Panc1 (cell line): ENCODE data around the gene RAB3IL1. TPM values are rescaled to one million over a fixed set of nuclear protein-coding genes. Genes with fewer than 3 reads are reported as not detected.

Source experiments
- ATAC-seq: fragments of 200-7000 bp; cut with Tn5 transposase; 2 replicates; pipeline ENCODE4 v1.9.1; 2020; ENCODE audit warnings: mild to moderate bottlenecking, moderate library complexity
- BruUV-seq: library from RNA; stranded (reverse); fragments of 400-500 nt; replicated peaks from 2 replicates; lab custom pipeline; 2021; lab: Mats Ljungman, UMichigan
- CTCF ChIA-PET: fragments of 300-600 bp; sonication (Branson Sonifier 250); formaldehyde crosslinking; loops from one replicate; lab custom pipeline; 2022; ENCODE audit warnings: antibody characterized with exemption; lab: Charles Lee
- POLR2A ChIA-PET: fragments of 300-600 bp; sonication (Branson Sonifier 250); formaldehyde crosslinking; loops from one replicate; lab custom pipeline; 2022; ENCODE audit warnings: antibody characterized with exemption; lab: Charles Lee
- DNase-seq: peaks from one replicate; pipeline ENCODE4 v3.0.0-alpha.2; 2010; ENCODE audit warnings: low read depth, low spot score
- H3K27ac ChIP-seq: 2 replicates; pipeline ENCODE4 v1.5.1; 2011; ENCODE audit warnings: mild to moderate bottlenecking, low read length, inconsistent platforms
- H3K27me3 ChIP-seq: fragments of 200-500 bp; sonication (Bioruptor generic); 2 replicates; pipeline ENCODE4 v1.6.0; 2014; ENCODE audit warnings: low read length, inconsistent platforms; ENCODE audit not compliant: control insufficient read depth, insufficient read depth
- H3K36me3 ChIP-seq: fragments of 200-500 bp; sonication (Bioruptor generic); 2 replicates; pipeline ENCODE4 v1.5.1; 2014; ENCODE audit warnings: inconsistent platforms, mild to moderate bottlenecking, low read length, moderate library complexity; ENCODE audit not compliant: control insufficient read depth, insufficient read depth
- H3K4me1 ChIP-seq: 2 replicates; pipeline ENCODE4 v1.5.1; 2011; ENCODE audit warnings: inconsistent platforms, mild to moderate bottlenecking, low read length, moderate library complexity; ENCODE audit not compliant: control insufficient read depth, insufficient read depth
- H3K4me3 ChIP-seq, 2 experiments: 2 replicates each; pipeline ENCODE4 v1.5.1; 2011 to 2012; ENCODE audit warnings: low read depth in 2 of 2, low read length in 2 of 2, mild to moderate bottlenecking in 2 of 2, inconsistent platforms in 1 of 2, moderate library complexity in 1 of 2
- H3K9me3 ChIP-seq: fragments of 200-500 bp; sonication (Bioruptor generic); 2 replicates; pipeline ENCODE4 v1.5.1; 2014; ENCODE audit warnings: low read depth, mild to moderate bottlenecking, inconsistent platforms, low read length, moderate library complexity; ENCODE audit not compliant: control insufficient read depth, insufficient read depth
- POLR2AphosphoS5 ChIP-seq: IDR thresholded peaks from 2 replicates; pipeline ENCODE4 v1.6.1; 2012; ENCODE audit warnings: mild to moderate bottlenecking, low read depth, low read length, moderate library complexity
- SIN3A ChIP-seq: IDR thresholded peaks from 2 replicates; pipeline ENCODE4 v1.6.1; 2012; ENCODE audit warnings: low read depth, mild to moderate bottlenecking, low read length, moderate library complexity, borderline replicate concordance; ENCODE audit not compliant: insufficient read depth
- TCF7L2 ChIP-seq: IDR thresholded peaks from 2 replicates; pipeline ENCODE4 v1.6.1; 2011; ENCODE audit warnings: mild to moderate bottlenecking, low read depth, low read length, inconsistent platforms
- in situ Hi-C: cut with HindIII; loops from 2 replicates; pipeline ENCODE4 v1.10.0; 2016; ENCODE audit warnings: low sequenced_read_pairs, low pct_unique_long_range_greater_than_20kb
- intact Hi-C: fragments of 100-400 bp; cut with micrococcal nuclease; formaldehyde crosslinking; loops from one replicate; pipeline ENCODE4 v1.10.0; 2022; ENCODE audit not compliant: unreplicated experiment
- microRNA-seq: library from miRNA; unstranded; fragments of <30 nt; microRNA quantifications from one replicate; pipeline ENCODE4 v1.1.0, GENCODE V29; 2020; ENCODE audit not compliant: unreplicated experiment
- total RNA-seq: library from RNA; stranded (reverse); gene quantifications from one replicate; pipeline ENCODE4 v1.2.1, GENCODE V29; 2021; ENCODE audit not compliant: unreplicated experiment
- TF ChIP-seq, protein P1 (sequence below), 2 experiments: IDR thresholded peaks; 2 replicates each; pipeline ENCODE4 v1.6.1; 2011 to 2012; ENCODE audit warnings: low read depth in 2 of 2, control low read depth in 1 of 2, low read length in 1 of 2, mild to moderate bottlenecking in 1 of 2, moderate library complexity in 1 of 2; ENCODE audit not compliant: insufficient read depth in 1 of 2
- TF ChIP-seq, protein P2 (sequence below): fragments of 450-650 bp; IDR thresholded peaks from 2 replicates; pipeline ENCODE4 v1.5.1; 2017; ENCODE audit warnings: mild to moderate bottlenecking

Gene RAB3IL1
- total RNA-seq, 1 experiment from 2014 or later: 8.9 TPM

DNA sequence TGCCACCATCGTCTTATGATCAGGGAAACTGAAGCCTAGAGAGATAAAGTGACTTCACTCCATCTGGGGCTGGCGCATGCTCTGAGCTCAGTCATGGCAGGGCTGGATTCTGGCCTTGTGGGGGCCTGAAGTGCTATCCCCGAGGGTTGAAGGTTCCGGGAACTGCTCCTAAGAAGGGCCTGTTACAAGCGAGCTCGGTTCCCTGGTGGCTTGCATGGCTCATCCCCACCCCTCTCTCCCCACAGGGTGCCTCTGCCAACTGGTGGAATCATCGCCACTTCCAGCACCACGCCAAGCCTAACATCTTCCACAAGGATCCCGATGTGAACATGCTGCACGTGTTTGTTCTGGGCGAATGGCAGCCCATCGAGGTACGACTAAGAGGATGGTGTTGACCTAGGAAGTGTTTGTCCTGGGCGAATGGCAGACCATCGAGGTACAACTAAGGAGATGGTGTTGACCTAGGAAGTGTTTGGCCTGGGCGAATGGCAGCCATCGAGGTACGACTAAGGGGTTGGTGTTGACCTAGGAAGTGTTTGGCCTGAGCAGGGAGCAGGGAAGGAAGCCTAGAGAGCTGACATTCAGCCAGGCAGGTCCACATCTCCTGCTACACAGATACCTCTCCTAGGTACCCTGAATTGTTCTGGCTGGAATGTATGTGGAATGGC, 69.3 kb downstream of the RAB3IL1 start:
- no peaks in the 10 kb centered on the region for H3K4me1 ChIP-seq
- ATAC-seq: no peak
- H3K4me3 ChIP-seq: no peak overlapping the region
- TSS peak; percentile 29 for BruUV-seq
- no peaks in the 10 kb centered on the region for H3K9me3 ChIP-seq
- CTCF ChIA-PET: no interaction called here
- TF ChIP-seq POLR2AphosphoS5 (no peak), SIN3A (no peak), TCF7L2 (no peak)
- TF ChIP-seq, protein P1, sequence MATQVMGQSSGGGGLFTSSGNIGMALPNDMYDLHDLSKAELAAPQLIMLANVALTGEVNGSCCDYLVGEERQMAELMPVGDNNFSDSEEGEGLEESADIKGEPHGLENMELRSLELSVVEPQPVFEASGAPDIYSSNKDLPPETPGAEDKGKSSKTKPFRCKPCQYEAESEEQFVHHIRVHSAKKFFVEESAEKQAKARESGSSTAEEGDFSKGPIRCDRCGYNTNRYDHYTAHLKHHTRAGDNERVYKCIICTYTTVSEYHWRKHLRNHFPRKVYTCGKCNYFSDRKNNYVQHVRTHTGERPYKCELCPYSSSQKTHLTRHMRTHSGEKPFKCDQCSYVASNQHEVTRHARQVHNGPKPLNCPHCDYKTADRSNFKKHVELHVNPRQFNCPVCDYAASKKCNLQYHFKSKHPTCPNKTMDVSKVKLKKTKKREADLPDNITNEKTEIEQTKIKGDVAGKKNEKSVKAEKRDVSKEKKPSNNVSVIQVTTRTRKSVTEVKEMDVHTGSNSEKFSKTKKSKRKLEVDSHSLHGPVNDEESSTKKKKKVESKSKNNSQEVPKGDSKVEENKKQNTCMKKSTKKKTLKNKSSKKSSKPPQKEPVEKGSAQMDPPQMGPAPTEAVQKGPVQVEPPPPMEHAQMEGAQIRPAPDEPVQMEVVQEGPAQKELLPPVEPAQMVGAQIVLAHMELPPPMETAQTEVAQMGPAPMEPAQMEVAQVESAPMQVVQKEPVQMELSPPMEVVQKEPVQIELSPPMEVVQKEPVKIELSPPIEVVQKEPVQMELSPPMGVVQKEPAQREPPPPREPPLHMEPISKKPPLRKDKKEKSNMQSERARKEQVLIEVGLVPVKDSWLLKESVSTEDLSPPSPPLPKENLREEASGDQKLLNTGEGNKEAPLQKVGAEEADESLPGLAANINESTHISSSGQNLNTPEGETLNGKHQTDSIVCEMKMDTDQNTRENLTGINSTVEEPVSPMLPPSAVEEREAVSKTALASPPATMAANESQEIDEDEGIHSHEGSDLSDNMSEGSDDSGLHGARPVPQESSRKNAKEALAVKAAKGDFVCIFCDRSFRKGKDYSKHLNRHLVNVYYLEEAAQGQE (IDR thresholded peaks at IDR 0.05; ENCODE audit: insufficient read depth in 1 of 2, low read depth in 2 of 2, low read length in 1 of 2): no peak
- TF ChIP-seq, protein P2, sequence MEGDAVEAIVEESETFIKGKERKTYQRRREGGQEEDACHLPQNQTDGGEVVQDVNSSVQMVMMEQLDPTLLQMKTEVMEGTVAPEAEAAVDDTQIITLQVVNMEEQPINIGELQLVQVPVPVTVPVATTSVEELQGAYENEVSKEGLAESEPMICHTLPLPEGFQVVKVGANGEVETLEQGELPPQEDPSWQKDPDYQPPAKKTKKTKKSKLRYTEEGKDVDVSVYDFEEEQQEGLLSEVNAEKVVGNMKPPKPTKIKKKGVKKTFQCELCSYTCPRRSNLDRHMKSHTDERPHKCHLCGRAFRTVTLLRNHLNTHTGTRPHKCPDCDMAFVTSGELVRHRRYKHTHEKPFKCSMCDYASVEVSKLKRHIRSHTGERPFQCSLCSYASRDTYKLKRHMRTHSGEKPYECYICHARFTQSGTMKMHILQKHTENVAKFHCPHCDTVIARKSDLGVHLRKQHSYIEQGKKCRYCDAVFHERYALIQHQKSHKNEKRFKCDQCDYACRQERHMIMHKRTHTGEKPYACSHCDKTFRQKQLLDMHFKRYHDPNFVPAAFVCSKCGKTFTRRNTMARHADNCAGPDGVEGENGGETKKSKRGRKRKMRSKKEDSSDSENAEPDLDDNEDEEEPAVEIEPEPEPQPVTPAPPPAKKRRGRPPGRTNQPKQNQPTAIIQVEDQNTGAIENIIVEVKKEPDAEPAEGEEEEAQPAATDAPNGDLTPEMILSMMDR: no peak
- H3K27me3 ChIP-seq: no peaks in the 10 kb centered on the region
- POLR2A ChIA-PET: no interaction called here
- in situ Hi-C loops: no loop called here
- H3K27ac ChIP-seq: no peak overlapping the region
- H3K36me3 ChIP-seq: peaks cover 2% of the 10 kb centered on the region; the same call in 1 of the 2 replicates
- DNase-seq: no peak
- intact Hi-C loops: no loop called here

Small RNA genes lying within 50 kb of the gene (microRNA-seq; reads per million reads assigned to microRNA genes)
- 0.95 reads per million for gene MIR6746

Other genes starting within 250 kb of the RAB3IL1 start
- gene DAGLA, start 237.2 kb downstream of the RAB3IL1 start, total RNA-seq: 6.4 TPM
- 2.8 TPM for gene MYRF, start 164.9 kb downstream of the RAB3IL1 start, total RNA-seq
- 139 TPM for gene TMEM258, start 125.0 kb downstream of the RAB3IL1 start, total RNA-seq
- 67.6 TPM for gene FEN1, start 124.7 kb downstream of the RAB3IL1 start, total RNA-seq
- 186 TPM for gene FADS1, start 100.6 kb downstream of the RAB3IL1 start, total RNA-seq
- gene FADS2, start 89.3 kb downstream of the RAB3IL1 start, total RNA-seq: 679 TPM
- 22.6 TPM for gene FADS3, start 26.0 kb downstream of the RAB3IL1 start, total RNA-seq
- gene BEST1, start 32.8 kb upstream of the RAB3IL1 start, total RNA-seq: 0.13 TPM
- 2,322 TPM for gene FTH1, start 50.1 kb upstream of the RAB3IL1 start, total RNA-seq
- 81.5 TPM for gene INCENP, start 206.4 kb upstream of the RAB3IL1 start, total RNA-seq